ENCODE results near the gene MARK2. TPM values are rescaled to one million over a fixed set of nuclear protein-coding genes. Genes with fewer than 3 reads are reported as not detected.
"Not testable (repeated sequence)": the region's sequence is repeated elsewhere in the genome, so short reads cannot be mapped to it uniquely, and the experiment has no call there.

Gene MARK2
- total RNA-seq, 1 donor from 2014 or later, result 44.9 TPM

- DNase-seq (no peak), ATAC-seq (no peak)
- Histone ChIP-seq H3K4me1 (no peaks in the 10 kb centered on the region), H3K9me3 (no peaks in the 10 kb centered on the region), H3K27ac (no peak overlapping the region), H3K4me3 (no peak overlapping the region), H3K36me3 (no peaks in the 10 kb centered on the region), H3K27me3 (ENCODE audit: low read depth) (no peaks in the 10 kb centered on the region)
- TF ChIP-seq, protein P1, sequence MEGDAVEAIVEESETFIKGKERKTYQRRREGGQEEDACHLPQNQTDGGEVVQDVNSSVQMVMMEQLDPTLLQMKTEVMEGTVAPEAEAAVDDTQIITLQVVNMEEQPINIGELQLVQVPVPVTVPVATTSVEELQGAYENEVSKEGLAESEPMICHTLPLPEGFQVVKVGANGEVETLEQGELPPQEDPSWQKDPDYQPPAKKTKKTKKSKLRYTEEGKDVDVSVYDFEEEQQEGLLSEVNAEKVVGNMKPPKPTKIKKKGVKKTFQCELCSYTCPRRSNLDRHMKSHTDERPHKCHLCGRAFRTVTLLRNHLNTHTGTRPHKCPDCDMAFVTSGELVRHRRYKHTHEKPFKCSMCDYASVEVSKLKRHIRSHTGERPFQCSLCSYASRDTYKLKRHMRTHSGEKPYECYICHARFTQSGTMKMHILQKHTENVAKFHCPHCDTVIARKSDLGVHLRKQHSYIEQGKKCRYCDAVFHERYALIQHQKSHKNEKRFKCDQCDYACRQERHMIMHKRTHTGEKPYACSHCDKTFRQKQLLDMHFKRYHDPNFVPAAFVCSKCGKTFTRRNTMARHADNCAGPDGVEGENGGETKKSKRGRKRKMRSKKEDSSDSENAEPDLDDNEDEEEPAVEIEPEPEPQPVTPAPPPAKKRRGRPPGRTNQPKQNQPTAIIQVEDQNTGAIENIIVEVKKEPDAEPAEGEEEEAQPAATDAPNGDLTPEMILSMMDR (IDR thresholded peaks at IDR 0.05), result no peak
- intact Hi-C loops (cut with DNase I), result no loop called here
Measured at GRCh38 chr11:63802637-63803414, 36.1 kb upstream of the MARK2 start.

- no peak for ATAC-seq
- TF ChIP-seq, protein P1 (IDR thresholded peaks at IDR 0.05), result no peak
- Histone ChIP-seq H3K36me3 (no peaks in the 10 kb centered on the region), H3K27me3 (ENCODE audit: low read depth) (no peaks in the 10 kb centered on the region), H3K9me3 (no peaks in the 10 kb centered on the region), H3K4me1 (no peaks in the 10 kb centered on the region), H3K27ac (no peak overlapping the region), H3K4me3 (no peak overlapping the region)
- intact Hi-C loops (cut with DNase I), result no loop called here
- DNase-seq, result no peak
Measured at GRCh38 chr11:63804259-63804658, 34.7 kb upstream of the MARK2 start.

- ATAC-seq, result no peak
Measured at GRCh38 chr11:63805844-63806415, 33.0 kb upstream of the MARK2 start.

GRCh38 chr11:63810383-63810782 is 28.5 kb upstream of the MARK2 start:
- H3K4me3 ChIP-seq; intact Hi-C loops (cut with DNase I): not testable (repeated sequence)

More at GRCh38 chr11:63805844-63806415, 33.0 kb upstream of the MARK2 start:
- H3K9me3 ChIP-seq, result no peaks in the 10 kb centered on the region
- H3K27me3 ChIP-seq (ENCODE audit: low read depth), result no peaks in the 10 kb centered on the region
- no peaks in the 10 kb centered on the region for H3K4me1 ChIP-seq
- H3K36me3 ChIP-seq, result no peaks in the 10 kb centered on the region
- intact Hi-C loops (cut with DNase I), result no loop called here
- TF ChIP-seq, protein P1 (IDR thresholded peaks at IDR 0.05), result no peak
- H3K27ac ChIP-seq, result peak overlapping the region; percentile 53
- no peak overlapping the region for H3K4me3 ChIP-seq
- DNase-seq, result no peak

DNA sequence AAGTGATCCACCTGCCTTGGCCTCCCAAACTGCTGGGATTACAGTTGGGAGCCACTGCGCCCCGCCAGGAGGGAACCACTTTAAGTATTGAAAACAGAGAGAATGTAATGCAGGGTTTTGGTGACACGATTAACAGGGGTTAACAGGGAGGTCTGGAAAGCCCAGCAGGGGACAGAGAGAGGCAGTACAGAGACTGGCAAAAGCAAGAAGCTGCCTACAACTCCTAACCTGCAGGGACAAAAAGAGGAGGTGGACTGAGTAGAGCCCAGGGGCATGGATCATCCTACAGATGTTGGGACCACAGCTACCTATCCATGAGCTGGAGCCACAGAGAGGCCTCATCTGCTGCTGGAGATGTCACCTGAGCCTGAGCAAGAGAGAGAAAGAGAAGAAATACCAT is 27.4 kb upstream of the MARK2 start:
- intact Hi-C loops (cut with DNase I), result no loop called here
- no peak for ATAC-seq
- no peaks in the 10 kb centered on the region for H3K27me3 ChIP-seq (ENCODE audit: low read depth)
- no peak overlapping the region for H3K27ac ChIP-seq
- H3K36me3 ChIP-seq, result peaks cover 6% of the 10 kb centered on the region
- H3K4me1 ChIP-seq, result peaks cover 30% of the 10 kb centered on the region
- no peak for DNase-seq
- H3K4me3 ChIP-seq, result no peak overlapping the region
- H3K9me3 ChIP-seq, result no peaks in the 10 kb centered on the region
- TF ChIP-seq, protein P1 (IDR thresholded peaks at IDR 0.05), result no peak

More at GRCh38 chr11:63810383-63810782, 28.5 kb upstream of the MARK2 start:
- not testable (repeated sequence) for H3K9me3 ChIP-seq; ATAC-seq; H3K36me3 ChIP-seq; DNase-seq; H3K27me3 ChIP-seq (ENCODE audit: low read depth); H3K27ac ChIP-seq
- peaks cover 24% of the 10 kb centered on the region for H3K4me1 ChIP-seq

DNA sequence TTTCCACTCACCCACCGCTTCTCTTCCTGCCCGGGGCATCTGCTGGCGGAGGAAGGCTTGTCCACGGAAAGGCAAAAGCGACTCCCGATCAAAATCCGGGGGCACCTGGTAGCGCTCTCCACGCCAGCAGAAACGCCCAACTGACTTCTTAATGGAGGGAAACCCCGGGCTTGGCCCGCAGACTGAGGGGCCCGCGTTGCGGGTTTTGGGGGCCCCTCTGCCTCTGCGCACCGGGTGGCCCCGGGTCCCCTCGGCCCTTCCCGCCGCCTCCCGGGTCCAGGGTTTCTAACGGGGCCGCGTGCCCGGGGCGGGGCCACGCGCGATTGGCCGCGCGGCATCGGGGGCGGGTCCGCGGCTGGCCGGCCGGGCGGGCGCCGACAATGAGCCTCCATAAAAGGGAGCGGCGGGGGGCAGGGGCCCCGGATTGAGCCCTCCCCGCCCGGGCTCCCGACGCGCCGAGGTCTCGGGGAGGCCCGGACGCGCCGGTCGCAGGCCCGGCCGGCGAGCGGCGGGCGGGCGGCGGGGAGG is 25.8 kb upstream of the MARK2 start, which contains the start of gene SPINDOC:
Gene SPINDOC, plus strand, starts transcription at position 422 of the 528 bp plus-strand sequence. CDS start 231 bp downstream, outside the sequence.
- TF ChIP-seq, protein P1 (IDR thresholded peaks at IDR 0.05), result no peak
- Histone ChIP-seq H3K4me1 (peaks cover 30% of the 10 kb centered on the region), H3K27me3 (ENCODE audit: low read depth) (no peaks in the 10 kb centered on the region), H3K36me3 (peaks cover 20% of the 10 kb centered on the region), H3K27ac (peak within 1 kb of the TSS; percentile 81), H3K4me3 (peak within 1 kb of the TSS; percentile 99), H3K9me3 (no peaks in the 10 kb centered on the region)
- intact Hi-C loops (cut with DNase I), result no loop called here
- DNase-seq (peak; percentile 85), ATAC-seq (peak; percentile 93 to 95)

Data from lower lobe of right lung (tissue), 2 donors.